GM23338 (cell line): ENCODE measurements around the gene DEFB123. TPM values are rescaled to one million over a fixed set of nuclear protein-coding genes. Genes with fewer than 3 reads are reported as not detected.

ENCODE experiments used
- ATAC-seq: fragments of 200-7000 bp; cut with Tn5 transposase; 3 replicates; pipeline ENCODE4 v1.9.1; 2020
- DNase-seq: peaks from one replicate; pipeline ENCODE4 v3.0.0-alpha.2; 2015; ENCODE audit warnings: low spot score
- H2AFZ ChIP-seq: fragments of 200-600 bp; sonication (generic); 2 replicates; pipeline ENCODE4 v1.8.0; 2016; ENCODE audit warnings: antibody characterized with exemption, mild to moderate bottlenecking, moderate library complexity
- H3F3A ChIP-seq: fragments of 200-600 bp; sonication (generic); replicated peaks from 2 replicates; pipeline ENCODE4 v1.8.0; 2017; ENCODE audit warnings: antibody characterized with exemption, mixed run types, low read depth
- H3K27ac ChIP-seq: fragments of 200-600 bp; sonication (generic); 2 replicates; pipeline ENCODE4 v1.6.1; 2016; ENCODE audit warnings: low read depth
- H3K27me3 ChIP-seq: fragments of 200-600 bp; sonication (generic); 2 replicates; pipeline ENCODE4 v1.8.0; 2016; ENCODE audit warnings: mild to moderate bottlenecking, mixed run types, moderate library complexity; ENCODE audit not compliant: insufficient read depth
- H3K36me3 ChIP-seq: fragments of 200-600 bp; sonication (generic); 2 replicates; pipeline ENCODE4 v1.8.0; 2016; ENCODE audit warnings: mild to moderate bottlenecking; ENCODE audit not compliant: insufficient read depth
- H3K4me1 ChIP-seq: fragments of 200-600 bp; sonication (generic); 2 replicates; pipeline ENCODE4 v1.8.0; 2016; ENCODE audit warnings: mild to moderate bottlenecking, moderate library complexity; ENCODE audit not compliant: insufficient read depth
- H3K4me2 ChIP-seq: fragments of 200-600 bp; sonication (generic); 2 replicates; pipeline ENCODE4 v1.7.1; 2017; ENCODE audit warnings: mixed run types
- H3K4me3 ChIP-seq: fragments of 200-600 bp; sonication (generic); 2 replicates; pipeline ENCODE4 v1.6.1; 2016; ENCODE audit warnings: mixed run types
- H3K79me2 ChIP-seq: fragments of 200-600 bp; sonication (generic); replicated peaks from 2 replicates; pipeline ENCODE4 v1.8.0; 2017; ENCODE audit warnings: mild to moderate bottlenecking; ENCODE audit not compliant: insufficient read depth
- H3K9me2 ChIP-seq: fragments of 200-600 bp; sonication (generic); 2 replicates; pipeline ENCODE4 v1.8.0; 2017; ENCODE audit not compliant: insufficient read depth
- H4K20me1 ChIP-seq: fragments of 200-600 bp; sonication (generic); replicated peaks from 2 replicates; pipeline ENCODE4 v1.8.0; 2017; ENCODE audit warnings: mild to moderate bottlenecking; ENCODE audit not compliant: insufficient read depth
- H3K27ac Mint-ChIP-seq: 2 replicates; pipeline ENCODE4 v1.8.0; 2020; ENCODE audit warnings: inconsistent platforms, mild to moderate bottlenecking, moderate library complexity, mixed read lengths
- H3K27me3 Mint-ChIP-seq: 3 replicates; pipeline ENCODE4 v1.8.0; 2022; ENCODE audit warnings: low read depth, mild to moderate bottlenecking, moderate library complexity, mixed read lengths, inconsistent platforms; ENCODE audit not compliant: insufficient read depth, poor library complexity
- H3K36me3 Mint-ChIP-seq: 3 replicates; pipeline ENCODE4 v1.8.0; 2021; ENCODE audit warnings: low read depth, mild to moderate bottlenecking, inconsistent platforms, moderate library complexity, mixed read lengths
- H3K4me1 Mint-ChIP-seq: 3 replicates; pipeline ENCODE4 v1.8.0; 2020; ENCODE audit warnings: mild to moderate bottlenecking, inconsistent platforms, mixed read lengths
- H3K4me3 Mint-ChIP-seq: 3 replicates; pipeline ENCODE4 v1.8.0; 2021; ENCODE audit warnings: moderate library complexity, mild to moderate bottlenecking, inconsistent platforms, mixed read lengths
- H3K9me3 Mint-ChIP-seq: 3 replicates; pipeline ENCODE4 v1.8.0; 2020; ENCODE audit warnings: moderate library complexity, mild to moderate bottlenecking, inconsistent platforms, mixed read lengths
- CREB1 ChIP-seq: fragments of 250-450 bp; sonication (Bioruptor Pico); IDR thresholded peaks from 2 replicates; pipeline ENCODE4 v1.5.0; 2020; ENCODE audit warnings: low read depth, mild to moderate bottlenecking, moderate library complexity
- ETS1 ChIP-seq: IDR thresholded peaks from 2 replicates; pipeline ENCODE4 v1.6.1; 2016; ENCODE audit warnings: antibody characterized with exemption
- EZH2 ChIP-seq: fragments of 200-600 bp; sonication (generic); IDR thresholded peaks from one replicate; pipeline ENCODE4 v1.8.0; 2017; ENCODE audit warnings: antibody characterized with exemption, mild to moderate bottlenecking, low read depth; ENCODE audit not compliant: unreplicated experiment
- EZH2phosphoT487 ChIP-seq: fragments of 200-600 bp; sonication (generic); IDR thresholded peaks from one replicate; pipeline ENCODE4 v1.8.1; 2018; ENCODE audit warnings: antibody characterized with exemption; ENCODE audit not compliant: unreplicated experiment
- JUNB ChIP-seq: IDR thresholded peaks from one replicate; pipeline ENCODE4 v1.6.1; 2016; ENCODE audit warnings: antibody characterized with exemption; ENCODE audit not compliant: unreplicated experiment
- NANOG ChIP-seq: IDR thresholded peaks from 2 replicates; pipeline ENCODE4 v1.6.1; 2016; ENCODE audit warnings: antibody characterized with exemption, borderline replicate concordance
- POLR2AphosphoS5 ChIP-seq: IDR thresholded peaks from 2 replicates; pipeline ENCODE4 v1.6.1; 2016; ENCODE audit warnings: antibody characterized with exemption, low read depth
- REST ChIP-seq: IDR thresholded peaks from one replicate; pipeline ENCODE4 v1.6.1; 2018; ENCODE audit warnings: antibody characterized with exemption; ENCODE audit not compliant: unreplicated experiment
- STAT1 ChIP-seq: IDR thresholded peaks from one replicate; pipeline ENCODE4 v1.6.1; 2016; ENCODE audit warnings: antibody characterized with exemption; ENCODE audit not compliant: unreplicated experiment
- ZNF114 ChIP-seq: fragments of 250-450 bp; sonication (Bioruptor Pico); IDR thresholded peaks from 2 replicates; pipeline ENCODE4 v1.5.0; 2020; ENCODE audit warnings: mild to moderate bottlenecking, moderate library complexity
- ZNF331 ChIP-seq: fragments of 250-450 bp; sonication (Bioruptor Pico); IDR thresholded peaks from 2 replicates; pipeline ENCODE4 v1.5.0; 2020; ENCODE audit warnings: low read depth, mild to moderate bottlenecking, moderate library complexity
- polyA plus RNA-seq: library from polyadenylated mRNA; unstranded; fragments of >200 nt; fragmentation: Nextera tagmentation; extraction: Ambion mirVana; gene quantifications from 2 replicates; pipeline ENCODE4 v1.2.1, GENCODE V29; 2016
- total RNA-seq: library from RNA; depleted of rRNA; stranded (reverse); fragments of >200 nt; shearing (Covaris generic); gene quantifications from 2 replicates; pipeline ENCODE4 v1.2.3, GENCODE V29; 2014
- TF ChIP-seq, protein P1 (sequence below), 2 experiments: fragments of 200-600 bp in 1 of 2; sonication (generic) in 1 of 2; conservative IDR thresholded peaks; 2 replicates each; pipeline versions ENCODE4 v1.5.1 to v1.6.1; 2016 to 2017; ENCODE audit warnings: antibody characterized with exemption in 2 of 2, low read depth in 2 of 2, mild to moderate bottlenecking in 2 of 2, moderate library complexity in 1 of 2
- TF ChIP-seq, protein P2 (sequence below): fragments of 250-450 bp; sonication (Bioruptor Pico); IDR thresholded peaks from 2 replicates; pipeline ENCODE4 v1.5.0; 2020; ENCODE audit warnings: mild to moderate bottlenecking, moderate library complexity

Gene DEFB123
- total and polyA plus RNA-seq, 2 experiments from 2014 or later = not detected

GRCh38 chr20:31406115-31406514, 34.3 kb upstream of the DEFB123 start, which contains the start of gene DEFB121:
Gene DEFB121 (minus strand): TSS chr20:31406215. CDS start chr20:31406152, 63 bp downstream.
- Histone ChIP-seq H4K20me1 (no peaks in the 10 kb centered on the region), H3K9me2 (peaks cover 6% of the 10 kb centered on the region; the same call in 1 of the 2 replicates), H3K36me3 (no peaks in the 10 kb centered on the region; the same call in 1 of the 2 replicates), H3K4me3 (no peak within 1 kb of the TSS), H3K27me3 (no peaks in the 10 kb centered on the region), H3K79me2 (no peaks in the 10 kb centered on the region), H3K4me1 (no peaks in the 10 kb centered on the region), H2AFZ (no peak within 1 kb of the TSS), H3K27ac (no peak within 1 kb of the TSS), H3F3A (no peaks in the 10 kb centered on the region), H3K4me2 (no peak within 1 kb of the TSS)
- Mint-ChIP-seq H3K4me1 (no peaks in the 10 kb centered on the region), H3K27me3 (peaks cover 1% of the 10 kb centered on the region), H3K27ac (no peak within 1 kb of the TSS), H3K4me3 (no peak within 1 kb of the TSS), H3K9me3 (peaks cover 45% of the 10 kb centered on the region; the same call in 2 of the 3 replicates), H3K36me3 (peaks cover 20% of the 10 kb centered on the region)
- ATAC-seq = no peak
- TF ChIP-seq NANOG = no peak
- no peak for TF ChIP-seq ETS1
- no peak for TF ChIP-seq JUNB
- no peak for TF ChIP-seq POLR2AphosphoS5
- no peak for TF ChIP-seq ZNF114
- no peak for TF ChIP-seq EZH2
- no peak for TF ChIP-seq EZH2phosphoT487
- TF ChIP-seq, protein P1, sequence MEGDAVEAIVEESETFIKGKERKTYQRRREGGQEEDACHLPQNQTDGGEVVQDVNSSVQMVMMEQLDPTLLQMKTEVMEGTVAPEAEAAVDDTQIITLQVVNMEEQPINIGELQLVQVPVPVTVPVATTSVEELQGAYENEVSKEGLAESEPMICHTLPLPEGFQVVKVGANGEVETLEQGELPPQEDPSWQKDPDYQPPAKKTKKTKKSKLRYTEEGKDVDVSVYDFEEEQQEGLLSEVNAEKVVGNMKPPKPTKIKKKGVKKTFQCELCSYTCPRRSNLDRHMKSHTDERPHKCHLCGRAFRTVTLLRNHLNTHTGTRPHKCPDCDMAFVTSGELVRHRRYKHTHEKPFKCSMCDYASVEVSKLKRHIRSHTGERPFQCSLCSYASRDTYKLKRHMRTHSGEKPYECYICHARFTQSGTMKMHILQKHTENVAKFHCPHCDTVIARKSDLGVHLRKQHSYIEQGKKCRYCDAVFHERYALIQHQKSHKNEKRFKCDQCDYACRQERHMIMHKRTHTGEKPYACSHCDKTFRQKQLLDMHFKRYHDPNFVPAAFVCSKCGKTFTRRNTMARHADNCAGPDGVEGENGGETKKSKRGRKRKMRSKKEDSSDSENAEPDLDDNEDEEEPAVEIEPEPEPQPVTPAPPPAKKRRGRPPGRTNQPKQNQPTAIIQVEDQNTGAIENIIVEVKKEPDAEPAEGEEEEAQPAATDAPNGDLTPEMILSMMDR (conservative IDR thresholded peaks at IDR 0.05; ENCODE audit: low read depth in 2 of 2) = no peak
- no peak for TF ChIP-seq CREB1 (CRISPR knock-in tag)
- no peak for TF ChIP-seq ZNF331
- no peak for TF ChIP-seq REST
- TF ChIP-seq, protein P2, sequence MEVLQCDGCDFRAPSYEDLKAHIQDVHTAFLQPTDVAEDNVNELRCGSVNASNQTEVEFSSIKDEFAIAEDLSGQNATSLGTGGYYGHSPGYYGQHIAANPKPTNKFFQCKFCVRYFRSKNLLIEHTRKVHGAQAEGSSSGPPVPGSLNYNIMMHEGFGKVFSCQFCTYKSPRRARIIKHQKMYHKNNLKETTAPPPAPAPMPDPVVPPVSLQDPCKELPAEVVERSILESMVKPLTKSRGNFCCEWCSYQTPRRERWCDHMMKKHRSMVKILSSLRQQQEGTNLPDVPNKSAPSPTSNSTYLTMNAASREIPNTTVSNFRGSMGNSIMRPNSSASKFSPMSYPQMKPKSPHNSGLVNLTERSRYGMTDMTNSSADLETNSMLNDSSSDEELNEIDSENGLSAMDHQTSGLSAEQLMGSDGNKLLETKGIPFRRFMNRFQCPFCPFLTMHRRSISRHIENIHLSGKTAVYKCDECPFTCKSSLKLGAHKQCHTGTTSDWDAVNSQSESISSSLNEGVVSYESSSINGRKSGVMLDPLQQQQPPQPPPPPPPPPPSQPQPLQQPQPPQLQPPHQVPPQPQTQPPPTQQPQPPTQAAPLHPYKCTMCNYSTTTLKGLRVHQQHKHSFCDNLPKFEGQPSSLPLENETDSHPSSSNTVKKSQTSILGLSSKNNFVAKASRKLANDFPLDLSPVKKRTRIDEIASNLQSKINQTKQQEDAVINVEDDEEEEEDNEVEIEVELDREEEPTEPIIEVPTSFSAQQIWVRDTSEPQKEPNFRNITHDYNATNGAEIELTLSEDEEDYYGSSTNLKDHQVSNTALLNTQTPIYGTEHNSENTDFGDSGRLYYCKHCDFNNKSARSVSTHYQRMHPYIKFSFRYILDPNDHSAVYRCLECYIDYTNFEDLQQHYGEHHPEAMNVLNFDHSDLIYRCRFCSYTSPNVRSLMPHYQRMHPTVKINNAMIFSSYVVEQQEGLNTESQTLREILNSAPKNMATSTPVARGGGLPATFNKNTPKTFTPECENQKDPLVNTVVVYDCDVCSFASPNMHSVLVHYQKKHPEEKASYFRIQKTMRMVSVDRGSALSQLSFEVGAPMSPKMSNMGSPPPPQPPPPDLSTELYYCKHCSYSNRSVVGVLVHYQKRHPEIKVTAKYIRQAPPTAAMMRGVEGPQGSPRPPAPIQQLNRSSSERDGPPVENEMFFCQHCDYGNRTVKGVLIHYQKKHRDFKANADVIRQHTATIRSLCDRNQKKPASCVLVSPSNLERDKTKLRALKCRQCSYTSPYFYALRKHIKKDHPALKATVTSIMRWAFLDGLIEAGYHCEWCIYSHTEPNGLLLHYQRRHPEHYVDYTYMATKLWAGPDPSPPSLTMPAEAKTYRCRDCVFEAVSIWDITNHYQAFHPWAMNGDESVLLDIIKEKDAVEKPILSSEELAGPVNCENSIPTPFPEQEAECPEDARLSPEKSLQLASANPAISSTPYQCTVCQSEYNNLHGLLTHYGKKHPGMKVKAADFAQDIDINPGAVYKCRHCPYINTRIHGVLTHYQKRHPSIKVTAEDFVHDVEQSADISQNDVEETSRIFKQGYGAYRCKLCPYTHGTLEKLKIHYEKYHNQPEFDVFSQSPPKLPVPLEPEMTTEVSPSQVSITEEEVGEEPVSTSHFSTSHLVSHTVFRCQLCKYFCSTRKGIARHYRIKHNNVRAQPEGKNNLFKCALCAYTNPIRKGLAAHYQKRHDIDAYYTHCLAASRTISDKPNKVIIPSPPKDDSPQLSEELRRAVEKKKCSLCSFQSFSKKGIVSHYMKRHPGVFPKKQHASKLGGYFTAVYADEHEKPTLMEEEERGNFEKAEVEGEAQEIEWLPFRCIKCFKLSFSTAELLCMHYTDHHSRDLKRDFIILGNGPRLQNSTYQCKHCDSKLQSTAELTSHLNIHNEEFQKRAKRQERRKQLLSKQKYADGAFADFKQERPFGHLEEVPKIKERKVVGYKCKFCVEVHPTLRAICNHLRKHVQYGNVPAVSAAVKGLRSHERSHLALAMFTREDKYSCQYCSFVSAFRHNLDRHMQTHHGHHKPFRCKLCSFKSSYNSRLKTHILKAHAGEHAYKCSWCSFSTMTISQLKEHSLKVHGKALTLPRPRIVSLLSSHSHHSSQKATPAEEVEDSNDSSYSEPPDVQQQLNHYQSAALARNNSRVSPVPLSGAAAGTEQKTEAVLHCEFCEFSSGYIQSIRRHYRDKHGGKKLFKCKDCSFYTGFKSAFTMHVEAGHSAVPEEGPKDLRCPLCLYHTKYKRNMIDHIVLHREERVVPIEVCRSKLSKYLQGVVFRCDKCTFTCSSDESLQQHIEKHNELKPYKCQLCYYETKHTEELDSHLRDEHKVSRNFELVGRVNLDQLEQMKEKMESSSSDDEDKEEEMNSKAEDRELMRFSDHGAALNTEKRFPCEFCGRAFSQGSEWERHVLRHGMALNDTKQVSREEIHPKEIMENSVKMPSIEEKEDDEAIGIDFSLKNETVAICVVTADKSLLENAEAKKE = no peak
- TF ChIP-seq STAT1 = no peak
- no peak for DNase-seq
